Fibroblast of pulmonary artery (primary cell): Measurements from ENCODE around the gene AKAP6.

Experiments
- DNase-seq: peaks from one replicate; pipeline ENCODE4 v3.0.0-alpha.2; 2010; ENCODE audit warnings: low read depth
- H3K4me3 ChIP-seq: replicated peaks from 2 replicates; pipeline ENCODE4 v1.5.1; 2011; ENCODE audit warnings: low read depth, mild to moderate bottlenecking, control low read depth, low read length, moderate library complexity
- TF ChIP-seq, protein P1 (sequence below): IDR thresholded peaks from 2 replicates; pipeline ENCODE4 v1.5.1; 2011; ENCODE audit warnings: mild to moderate bottlenecking, control low read depth, low read length, inconsistent platforms; ENCODE audit errors: missing control alignments

Gene AKAP6

GRCh38 chr14:32757568-32757967 lies 428.5 kb downstream of the AKAP6 start:
- peak; percentile 9 for DNase-seq
- TF ChIP-seq, protein P1, sequence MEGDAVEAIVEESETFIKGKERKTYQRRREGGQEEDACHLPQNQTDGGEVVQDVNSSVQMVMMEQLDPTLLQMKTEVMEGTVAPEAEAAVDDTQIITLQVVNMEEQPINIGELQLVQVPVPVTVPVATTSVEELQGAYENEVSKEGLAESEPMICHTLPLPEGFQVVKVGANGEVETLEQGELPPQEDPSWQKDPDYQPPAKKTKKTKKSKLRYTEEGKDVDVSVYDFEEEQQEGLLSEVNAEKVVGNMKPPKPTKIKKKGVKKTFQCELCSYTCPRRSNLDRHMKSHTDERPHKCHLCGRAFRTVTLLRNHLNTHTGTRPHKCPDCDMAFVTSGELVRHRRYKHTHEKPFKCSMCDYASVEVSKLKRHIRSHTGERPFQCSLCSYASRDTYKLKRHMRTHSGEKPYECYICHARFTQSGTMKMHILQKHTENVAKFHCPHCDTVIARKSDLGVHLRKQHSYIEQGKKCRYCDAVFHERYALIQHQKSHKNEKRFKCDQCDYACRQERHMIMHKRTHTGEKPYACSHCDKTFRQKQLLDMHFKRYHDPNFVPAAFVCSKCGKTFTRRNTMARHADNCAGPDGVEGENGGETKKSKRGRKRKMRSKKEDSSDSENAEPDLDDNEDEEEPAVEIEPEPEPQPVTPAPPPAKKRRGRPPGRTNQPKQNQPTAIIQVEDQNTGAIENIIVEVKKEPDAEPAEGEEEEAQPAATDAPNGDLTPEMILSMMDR: no peak
- H3K4me3 ChIP-seq: no peak overlapping the region

DNA sequence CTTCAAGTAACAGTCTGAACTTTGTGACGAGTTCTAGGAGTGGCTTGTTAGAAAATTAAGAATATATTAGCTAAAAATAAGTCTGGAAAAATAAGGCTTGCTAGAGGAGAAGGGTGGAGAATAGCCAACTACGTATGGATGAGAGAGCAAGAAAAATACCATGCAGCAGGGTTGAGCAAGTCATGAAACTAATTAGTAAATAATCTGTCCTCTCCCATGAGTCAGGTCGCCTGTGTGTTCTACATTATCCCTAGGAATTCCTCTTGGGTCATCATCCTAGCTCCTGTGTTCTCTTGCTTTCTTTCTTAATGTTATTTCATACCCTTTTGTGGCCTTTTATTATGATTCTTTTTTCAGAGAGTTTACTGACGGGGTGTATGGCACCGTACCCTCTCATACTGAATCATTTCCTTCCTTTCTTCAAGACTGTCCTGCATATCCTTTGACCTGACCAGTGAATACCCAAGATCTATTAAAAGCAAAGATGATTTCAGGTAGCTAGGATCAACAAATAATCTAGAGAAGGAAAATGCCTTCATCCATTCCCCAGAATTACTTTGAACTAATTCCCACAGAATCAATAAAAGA lies 432.4 kb downstream of the AKAP6 start:
- TF ChIP-seq, protein P1: no peak
- peak; percentile 36 for DNase-seq
- no peak overlapping the region for H3K4me3 ChIP-seq

DNA sequence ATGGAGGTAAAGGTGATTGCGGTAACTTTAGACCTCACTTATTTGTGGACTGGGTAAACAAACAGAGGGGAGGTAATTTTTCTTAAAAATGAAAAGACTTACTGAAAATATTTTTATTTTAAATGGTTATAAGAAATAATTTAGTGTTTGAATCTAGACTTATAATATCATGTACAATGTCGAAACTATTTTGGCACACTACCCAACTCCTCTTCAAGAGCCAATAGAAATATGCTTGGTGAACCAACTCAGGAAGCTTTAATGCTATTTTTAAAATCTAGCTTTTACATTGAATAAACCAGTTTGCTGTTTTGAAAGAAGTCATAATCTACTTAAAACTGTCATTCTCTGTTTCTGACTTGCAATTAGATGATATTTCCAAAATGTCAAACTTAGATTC lies 433.8 kb downstream of the AKAP6 start:
- TF ChIP-seq, protein P1: no peak
- no peak overlapping the region for H3K4me3 ChIP-seq
- peak; percentile 75 for DNase-seq

- TF ChIP-seq, protein P1: no peak
- no peak for DNase-seq
- no peak overlapping the region for H3K4me3 ChIP-seq
Measured at GRCh38 chr14:32763673-32764072, 434.6 kb downstream of the AKAP6 start.

DNA sequence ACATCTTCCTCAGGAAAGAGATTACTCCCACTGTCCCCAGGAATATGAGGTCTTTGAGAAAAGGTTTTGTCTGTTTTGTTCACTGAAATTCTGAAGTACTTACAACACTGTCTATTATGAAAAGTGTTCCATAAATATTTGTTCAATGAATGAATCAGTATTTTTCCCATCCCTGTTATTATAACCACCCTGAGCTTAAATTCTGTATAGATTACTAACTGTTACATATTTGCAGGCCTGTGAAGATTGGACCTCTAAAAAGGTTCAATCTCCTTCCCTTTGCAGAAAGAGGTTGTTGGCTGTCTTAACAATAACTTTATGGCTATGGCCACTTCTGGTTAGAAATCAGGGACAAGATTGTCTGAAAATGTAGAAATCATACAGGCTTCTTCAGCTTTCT lies 435.0 kb downstream of the AKAP6 start:
- TF ChIP-seq, protein P1: no peak
- no peak overlapping the region for H3K4me3 ChIP-seq
- DNase-seq: no peak

DNA sequence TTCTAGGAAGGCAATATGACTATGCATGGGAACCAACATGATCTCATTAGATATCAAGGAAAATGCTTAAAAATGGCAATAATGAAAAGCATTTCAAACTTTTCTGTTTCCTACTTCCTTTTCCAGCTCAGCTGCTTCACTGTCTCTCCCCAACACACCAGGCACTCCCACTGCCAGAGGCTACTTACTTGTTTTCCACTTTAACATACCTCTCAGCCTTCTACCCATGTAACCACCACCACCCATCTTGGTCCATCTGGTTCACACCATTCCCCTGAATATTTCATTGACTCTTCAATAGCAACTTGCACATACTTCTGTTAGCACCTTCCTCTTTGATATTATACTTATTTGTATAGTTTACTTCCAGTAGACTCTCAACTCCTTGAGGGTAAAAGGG lies 441.3 kb downstream of the AKAP6 start:
- no peak for DNase-seq
- H3K4me3 ChIP-seq: no peak overlapping the region
- TF ChIP-seq, protein P1: no peak

GRCh38 chr14:32774214-32774613 lies 445.1 kb downstream of the AKAP6 start:
- H3K4me3 ChIP-seq: no peak overlapping the region
- no peak for DNase-seq
- TF ChIP-seq, protein P1: no peak
